GM18907 (cell line): ENCODE results near the gene GNAS.
A peak's percentile ranks its signal among the peaks of the same experiment; 100 is the strongest.

Experiments
- ATAC-seq: cut with Tn5 transposase; IDR thresholded peaks from one replicate; pipeline ENCODE4 v1.9.1; 2021; ENCODE audit warnings: mild to moderate bottlenecking, moderate library complexity; ENCODE audit not compliant: unreplicated experiment

Gene GNAS

DNA sequence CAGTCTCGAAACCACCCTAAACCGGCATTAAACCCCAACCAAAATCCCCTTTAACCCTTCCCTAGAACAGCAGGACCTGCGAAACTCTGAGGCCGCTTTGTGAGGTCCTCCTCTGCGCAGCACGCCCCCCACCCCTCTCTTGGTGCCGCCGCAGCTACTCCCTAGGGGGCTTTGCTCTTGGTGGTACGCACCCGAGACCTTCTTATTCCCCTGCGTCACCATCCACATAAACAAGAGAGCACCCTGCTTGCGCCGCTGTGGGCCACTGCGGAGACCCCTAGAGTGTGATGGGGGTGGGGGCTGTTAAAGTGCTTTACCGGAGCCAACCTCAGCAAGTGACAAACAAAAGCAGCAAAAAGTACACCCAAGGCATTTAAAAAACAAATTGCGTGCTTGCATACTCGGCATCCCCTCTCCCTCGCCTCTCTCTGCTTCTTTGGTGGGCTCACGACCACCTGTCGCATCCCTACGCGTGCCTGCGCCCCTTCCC is 502 bp upstream of the GNAS start:
- ATAC-seq, result no peak

DNA sequence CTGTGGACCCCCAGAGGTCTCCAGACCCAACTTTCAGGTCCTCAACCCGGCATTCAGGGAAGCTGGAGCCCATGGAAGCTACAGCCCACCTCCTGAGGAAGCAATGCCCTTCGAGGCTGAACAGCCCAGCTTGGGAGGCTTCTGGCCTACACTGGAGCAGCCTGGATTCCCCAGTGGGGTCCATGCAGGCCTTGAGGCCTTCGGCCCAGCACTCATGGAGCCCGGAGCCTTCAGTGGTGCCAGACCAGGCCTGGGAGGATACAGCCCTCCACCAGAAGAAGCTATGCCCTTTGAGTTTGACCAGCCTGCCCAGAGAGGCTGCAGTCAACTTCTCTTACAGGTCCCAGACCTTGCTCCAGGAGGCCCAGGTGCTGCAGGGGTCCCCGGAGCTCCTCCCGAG is 950 bp downstream of the GNAS start:
- ATAC-seq, result no peak

DNA sequence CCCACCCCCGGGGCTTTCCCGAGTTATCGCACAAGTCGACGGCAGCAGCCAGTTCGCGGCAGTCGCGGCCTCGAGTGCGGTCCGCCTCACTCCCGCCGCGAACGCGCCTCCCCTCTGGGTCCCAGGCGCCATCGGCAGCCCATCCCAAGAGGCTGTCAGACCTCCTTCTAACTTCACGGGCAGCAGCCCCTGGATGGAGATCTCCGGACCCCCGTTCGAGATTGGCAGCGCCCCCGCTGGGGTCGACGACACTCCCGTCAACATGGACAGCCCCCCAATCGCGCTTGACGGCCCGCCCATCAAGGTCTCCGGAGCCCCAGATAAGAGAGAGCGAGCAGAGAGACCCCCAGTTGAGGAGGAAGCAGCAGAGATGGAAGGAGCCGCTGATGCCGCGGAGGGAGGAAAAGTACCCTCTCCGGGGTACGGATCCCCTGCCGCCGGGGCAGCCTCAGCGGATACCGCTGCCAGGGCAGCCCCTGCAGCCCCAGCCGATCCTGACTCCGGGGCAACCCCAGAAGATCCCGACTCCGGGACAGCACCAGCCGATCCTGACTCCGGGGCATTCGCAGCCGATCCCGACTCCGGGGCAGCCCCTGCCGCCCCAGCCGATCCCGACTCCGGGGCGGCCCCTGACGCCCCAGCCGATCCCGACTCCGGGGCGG is 1.6 kb downstream of the GNAS start:
- no peak for ATAC-seq

DNA sequence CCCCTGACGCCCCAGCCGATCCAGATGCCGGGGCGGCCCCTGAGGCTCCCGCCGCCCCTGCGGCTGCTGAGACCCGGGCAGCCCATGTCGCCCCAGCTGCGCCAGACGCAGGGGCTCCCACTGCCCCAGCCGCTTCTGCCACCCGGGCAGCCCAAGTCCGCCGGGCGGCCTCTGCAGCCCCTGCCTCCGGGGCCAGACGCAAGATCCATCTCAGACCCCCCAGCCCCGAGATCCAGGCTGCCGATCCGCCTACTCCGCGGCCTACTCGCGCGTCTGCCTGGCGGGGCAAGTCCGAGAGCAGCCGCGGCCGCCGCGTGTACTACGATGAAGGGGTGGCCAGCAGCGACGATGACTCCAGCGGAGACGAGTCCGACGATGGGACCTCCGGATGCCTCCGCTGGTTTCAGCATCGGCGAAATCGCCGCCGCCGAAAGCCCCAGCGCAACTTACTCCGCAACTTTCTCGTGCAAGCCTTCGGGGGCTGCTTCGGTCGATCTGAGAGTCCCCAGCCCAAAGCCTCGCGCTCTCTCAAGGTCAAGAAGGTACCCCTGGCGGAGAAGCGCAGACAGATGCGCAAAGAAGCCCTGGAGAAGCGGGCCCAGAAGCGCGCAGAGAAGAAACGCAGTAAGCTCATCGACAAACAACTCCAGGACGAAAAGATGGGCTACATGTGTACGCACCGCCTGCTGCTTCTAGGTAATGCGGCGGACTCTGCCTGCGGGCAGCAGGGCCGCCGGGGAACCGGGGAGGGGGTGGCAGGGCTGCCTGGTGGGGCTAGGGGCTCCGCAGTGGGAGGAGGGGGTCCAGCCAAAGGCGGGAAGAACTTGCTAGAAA is 2.3 kb downstream of the GNAS start:
- ATAC-seq, result no peak

DNA sequence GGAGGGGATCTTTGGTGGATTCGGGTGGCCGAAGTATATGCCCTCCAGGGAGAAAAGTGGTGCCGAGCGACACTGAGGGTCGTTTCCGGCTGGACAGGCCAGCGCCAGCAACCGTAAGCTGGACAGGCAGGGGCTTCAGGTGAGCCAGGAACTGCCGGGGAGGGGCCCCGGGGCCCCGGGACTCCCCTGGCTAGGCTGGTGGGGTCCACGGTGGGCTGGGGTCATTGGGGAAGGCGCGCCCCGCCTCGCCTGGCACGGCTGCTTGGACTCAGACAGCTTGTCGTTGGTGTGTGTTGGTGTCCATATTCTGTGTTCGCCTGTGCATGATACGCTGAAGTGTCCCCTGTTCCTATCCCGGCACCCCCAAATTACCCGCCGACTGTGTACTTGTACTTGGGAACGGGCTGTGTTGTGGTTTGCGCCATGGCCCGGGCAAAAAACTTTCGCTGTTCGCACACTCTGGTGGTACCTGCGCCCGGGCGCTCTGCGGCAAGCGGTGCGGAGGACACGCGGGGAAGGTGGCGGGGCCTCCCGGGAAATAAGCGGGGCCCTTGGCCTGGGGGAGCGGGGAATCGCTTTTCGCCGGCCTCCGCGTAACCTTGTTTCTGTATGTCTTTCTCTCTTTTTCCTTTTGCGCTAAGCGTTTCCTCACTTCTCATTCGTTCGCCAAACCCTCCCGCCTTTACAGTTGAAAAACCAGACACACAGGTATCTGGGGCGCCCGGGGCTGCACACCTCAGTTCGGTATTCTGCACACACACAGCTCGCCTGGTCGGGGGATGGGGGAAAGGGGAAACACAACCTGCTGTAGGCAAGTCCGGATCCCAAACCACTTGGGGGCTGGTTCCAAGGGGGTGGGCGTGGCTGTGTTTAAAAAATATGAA is 3.2 kb downstream of the GNAS start:
- no peak for ATAC-seq

DNA sequence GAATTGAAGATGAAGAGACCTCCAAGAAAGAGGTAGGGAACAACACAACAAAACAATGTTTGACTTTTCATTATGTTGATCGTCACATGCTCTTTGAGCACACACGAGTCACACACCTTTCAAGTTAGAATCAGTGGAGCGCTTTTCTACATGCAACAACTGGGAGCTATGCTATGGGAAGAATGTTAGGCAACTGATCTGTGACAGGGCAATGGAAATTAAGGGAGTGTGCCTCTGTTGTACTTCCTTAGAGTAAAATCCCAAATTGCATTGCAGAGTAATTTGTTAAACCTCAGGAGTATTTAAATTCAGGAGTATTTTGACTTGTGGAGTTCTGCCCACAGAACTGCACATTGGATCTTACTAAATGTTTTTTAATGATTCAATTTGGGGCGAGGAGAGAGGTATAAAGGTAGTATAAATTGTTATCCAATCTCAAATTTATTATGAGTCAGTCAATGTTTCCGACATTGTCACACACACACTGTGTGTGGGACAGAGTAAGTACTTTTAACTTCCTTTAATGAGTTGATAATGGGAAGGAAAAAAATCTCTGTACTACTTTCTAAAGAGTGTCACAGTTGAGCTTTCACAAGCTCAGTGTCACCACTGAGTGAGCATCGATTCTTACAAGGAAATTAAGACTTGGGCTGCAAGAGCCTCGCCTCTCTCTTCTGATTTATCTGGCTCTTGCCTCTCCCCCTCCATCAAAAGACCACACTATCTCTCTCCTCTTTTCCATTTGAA is 10.7 kb downstream of the GNAS start:
- no peak for ATAC-seq

DNA sequence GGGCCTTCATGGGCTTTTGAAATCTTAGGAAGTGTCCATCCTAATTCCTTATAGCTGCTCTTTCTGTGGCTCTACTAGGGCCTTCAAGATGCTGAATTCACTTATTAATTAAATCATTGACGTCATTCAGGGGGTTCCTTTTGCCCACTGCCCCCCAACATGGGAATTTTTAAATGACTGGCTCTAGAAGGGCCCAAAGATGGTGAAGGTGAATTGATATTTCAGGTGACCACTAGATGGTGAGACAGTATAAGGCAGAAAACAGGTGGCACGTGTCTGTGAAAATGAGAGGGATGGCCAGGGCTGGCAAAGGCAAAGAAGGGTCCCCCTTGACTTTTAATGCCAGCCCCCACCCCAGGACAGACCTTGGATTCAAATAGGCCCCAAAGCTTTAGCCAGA is 11.8 kb downstream of the GNAS start:
- ATAC-seq, result no peak

DNA sequence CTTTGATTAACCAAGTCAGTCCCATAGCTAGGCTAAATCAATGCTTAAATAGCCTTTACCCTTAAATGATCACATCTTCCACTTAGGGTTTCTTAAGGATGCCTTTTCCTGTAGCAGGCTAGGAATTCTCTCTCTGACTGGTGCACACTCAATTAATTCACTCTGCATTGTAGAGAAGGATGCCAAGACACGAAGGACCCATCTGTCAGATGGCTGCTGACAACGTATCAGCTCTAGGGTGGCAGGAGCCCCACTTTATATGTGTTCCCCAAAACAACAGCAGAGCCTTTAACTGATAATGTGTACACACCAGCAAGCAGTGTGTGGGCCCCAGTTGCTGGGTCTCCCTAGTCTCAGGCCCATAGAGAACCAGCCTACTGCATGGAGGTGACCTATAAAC is 13.3 kb downstream of the GNAS start:
- ATAC-seq, result no peak

DNA sequence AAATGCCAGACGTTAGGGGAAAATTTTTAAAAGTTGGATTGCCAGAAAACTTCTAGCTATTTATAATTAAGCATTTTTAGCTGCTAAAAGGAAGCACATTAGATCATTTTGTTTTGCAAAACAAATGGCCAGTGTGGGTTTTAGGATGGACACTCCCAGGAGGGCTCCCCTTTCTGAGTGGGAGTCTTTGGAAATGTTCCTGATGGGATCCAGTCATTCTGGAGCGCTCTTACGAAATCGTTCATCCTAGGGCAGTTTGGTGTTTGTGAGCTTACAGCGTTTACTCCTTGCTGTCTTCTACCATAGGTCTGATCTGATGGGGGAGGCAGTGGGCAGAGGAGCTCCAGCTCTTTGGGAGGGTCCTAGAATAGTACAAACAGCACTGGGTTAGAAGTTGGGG is 14.7 kb downstream of the GNAS start:
- ATAC-seq, result no peak

DNA sequence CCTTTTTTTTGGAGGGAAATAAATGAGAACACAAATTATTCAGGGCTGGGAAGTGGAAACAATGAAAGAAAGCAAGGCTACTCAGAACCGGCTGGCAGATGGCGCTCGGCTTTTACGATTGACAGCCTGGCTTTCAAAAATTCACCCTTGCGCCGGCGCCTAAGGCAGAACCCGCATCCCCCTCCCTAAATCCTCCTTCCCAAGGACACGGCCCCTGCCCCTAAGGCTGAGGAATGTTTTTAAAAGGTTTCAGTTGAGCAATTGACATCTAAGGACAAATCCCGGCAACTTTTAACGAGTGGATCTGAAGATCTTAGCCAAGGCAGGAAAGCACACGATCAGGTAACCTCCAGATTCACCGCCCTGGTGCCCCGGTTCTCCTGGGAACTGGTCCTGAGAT is 16.3 kb downstream of the GNAS start:
- ATAC-seq, result no peak

DNA sequence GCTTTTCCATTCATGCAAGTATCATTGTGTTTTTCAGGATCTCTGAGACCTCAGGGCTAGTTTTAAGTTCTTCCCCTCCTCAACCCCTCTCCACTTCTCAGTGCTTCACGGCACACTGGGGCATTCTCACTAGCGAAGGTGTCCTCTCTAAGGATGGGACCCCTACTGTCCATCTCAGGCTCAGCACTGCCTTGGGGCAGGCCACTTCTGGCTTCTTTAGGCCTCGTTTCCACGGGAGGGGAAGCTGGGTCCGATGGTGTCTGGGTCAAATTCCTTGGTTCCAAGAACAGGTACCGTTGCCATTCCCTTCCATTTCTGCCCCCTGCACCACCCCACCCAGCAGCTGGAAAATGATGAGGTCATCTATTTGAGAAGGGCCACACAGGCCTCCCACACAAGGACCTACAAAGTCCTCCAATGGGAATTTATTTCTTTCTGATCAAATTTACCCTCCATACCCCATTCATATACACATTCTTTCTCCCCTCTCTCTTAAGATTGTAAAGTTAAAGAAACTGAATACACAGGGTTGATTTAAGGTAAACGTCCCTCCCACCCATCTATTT is 17.2 kb downstream of the GNAS start:
- ATAC-seq, result no peak

DNA sequence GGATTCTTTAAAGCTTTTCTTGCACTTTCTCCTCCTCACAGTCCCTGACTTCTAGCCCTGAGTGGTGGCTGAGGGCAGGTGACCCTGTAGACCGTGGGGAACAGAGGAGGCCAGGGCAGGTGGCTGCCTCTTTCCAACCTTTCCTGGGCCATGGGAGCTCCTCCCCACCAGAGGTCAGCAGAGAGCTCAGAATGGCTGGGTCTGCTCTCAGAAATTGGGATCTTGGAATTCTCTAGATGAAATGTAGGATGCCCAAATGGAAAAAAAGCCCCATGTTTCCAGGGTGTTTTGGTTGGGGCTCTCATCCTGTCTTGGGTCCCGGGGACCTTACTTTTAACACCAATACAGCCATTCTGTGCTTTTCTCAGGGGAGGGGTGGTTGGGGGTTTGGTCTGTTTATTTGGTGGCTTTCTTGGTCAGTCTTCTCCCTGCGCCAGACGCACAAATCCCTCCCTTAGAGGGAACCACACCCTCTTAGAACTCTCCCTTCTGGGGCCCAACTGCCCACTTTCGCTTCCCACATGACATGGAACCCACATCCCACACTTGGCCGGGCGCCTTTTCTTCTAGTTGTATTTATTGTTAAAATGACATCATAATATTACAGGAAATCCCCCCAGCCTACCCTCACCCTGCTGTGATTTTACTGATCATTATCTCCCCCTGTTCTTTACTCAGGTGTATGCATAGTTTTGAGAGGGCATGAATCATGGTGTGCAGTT is 17.9 kb downstream of the GNAS start:
- ATAC-seq, result peak; percentile 62

DNA sequence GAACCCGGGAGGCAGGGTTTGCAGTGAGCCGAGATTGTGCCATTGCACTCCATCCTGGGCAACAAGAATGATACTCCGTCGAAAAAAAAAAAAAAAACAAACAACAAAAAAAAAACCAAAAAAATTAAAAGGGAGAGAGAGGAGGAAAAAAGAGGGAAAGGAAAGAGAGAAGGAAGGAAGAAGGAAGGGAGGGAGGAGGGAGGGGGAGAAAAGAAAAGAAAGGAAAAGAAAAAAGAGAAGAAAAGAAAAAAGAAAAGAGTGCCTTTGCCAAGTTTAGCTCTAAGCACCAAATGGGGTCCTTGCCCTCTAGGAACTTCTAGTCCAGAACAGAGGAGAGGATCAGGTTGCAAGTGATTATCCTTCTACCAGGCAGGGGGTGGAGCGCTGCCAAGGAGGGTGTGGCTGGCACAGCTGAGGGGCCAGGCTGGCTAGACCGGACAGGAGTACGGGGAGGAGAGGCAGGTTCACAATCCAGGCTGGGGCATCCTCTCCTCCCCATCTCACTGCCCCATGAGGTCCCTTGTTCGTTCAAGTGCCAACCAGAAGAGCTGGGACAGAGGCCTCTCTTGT is 19.1 kb downstream of the GNAS start:
- no peak for ATAC-seq

DNA sequence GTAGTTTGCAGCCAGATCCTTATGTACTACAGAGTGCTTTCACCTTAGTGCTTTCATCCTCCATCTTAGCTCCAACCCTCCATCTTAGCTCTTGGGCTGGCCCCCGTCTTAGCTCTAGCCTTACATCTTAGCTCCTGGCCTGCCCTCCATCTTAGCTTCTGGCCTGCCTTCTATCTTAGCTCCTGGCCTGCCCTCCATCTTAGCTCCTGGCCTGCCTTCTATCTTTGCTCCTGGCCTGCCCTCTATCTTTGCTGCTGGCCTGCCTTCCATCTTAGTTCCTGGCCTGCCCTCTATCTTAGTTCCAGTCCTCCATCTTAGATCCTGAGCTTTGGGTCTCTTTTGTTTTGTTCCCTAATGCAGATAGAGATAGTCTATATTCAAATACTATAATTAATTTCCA is 22.0 kb downstream of the GNAS start:
- ATAC-seq, result no peak

DNA sequence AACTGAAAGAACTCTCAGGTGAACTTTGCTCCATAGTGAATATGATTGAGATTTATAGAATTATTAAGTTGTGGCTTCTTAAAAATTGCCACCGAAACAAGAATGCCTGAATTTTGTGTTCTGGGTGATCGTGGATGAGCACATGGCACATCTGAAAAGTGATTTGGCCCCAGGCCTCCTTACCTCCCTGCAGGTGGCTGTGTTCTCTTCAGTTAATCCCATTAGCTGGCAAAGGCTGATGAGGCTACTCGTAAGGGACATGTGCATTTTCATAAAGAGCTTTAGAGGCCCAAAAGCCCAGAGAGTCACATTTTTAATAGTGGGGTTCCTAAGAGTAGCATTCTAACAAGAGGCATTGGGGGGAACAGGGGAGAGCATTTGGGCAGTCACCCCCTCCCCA is 22.6 kb downstream of the GNAS start:
- no peak for ATAC-seq

DNA sequence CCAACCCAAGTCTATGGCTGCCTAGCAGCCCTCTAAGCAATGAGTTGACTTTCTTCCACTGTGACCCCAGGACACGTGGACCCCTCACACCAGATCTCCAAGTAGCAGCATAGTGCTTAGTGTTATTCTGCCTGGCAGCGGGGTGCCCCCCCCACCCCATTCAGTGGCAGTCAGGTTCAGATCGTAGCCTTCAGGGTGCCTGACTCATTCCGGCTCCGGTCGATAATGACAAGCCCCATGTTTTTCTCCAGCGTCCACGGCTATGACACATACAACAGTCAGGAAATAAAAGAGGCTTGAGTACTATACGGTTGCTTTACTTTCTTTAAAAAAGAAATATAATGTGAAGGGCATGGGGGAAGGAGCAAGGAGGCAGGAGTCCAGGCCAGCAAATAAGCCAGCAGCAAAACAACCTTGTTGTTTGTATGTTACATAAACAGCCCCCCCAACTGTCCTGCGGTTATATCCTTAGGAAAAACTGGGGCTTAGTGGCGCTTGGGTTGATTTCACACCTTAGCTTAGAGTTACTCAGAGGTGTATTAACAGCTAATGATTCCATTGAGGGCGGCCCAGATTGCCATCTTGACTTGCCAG is 23.1 kb downstream of the GNAS start:
- ATAC-seq, result no peak

DNA sequence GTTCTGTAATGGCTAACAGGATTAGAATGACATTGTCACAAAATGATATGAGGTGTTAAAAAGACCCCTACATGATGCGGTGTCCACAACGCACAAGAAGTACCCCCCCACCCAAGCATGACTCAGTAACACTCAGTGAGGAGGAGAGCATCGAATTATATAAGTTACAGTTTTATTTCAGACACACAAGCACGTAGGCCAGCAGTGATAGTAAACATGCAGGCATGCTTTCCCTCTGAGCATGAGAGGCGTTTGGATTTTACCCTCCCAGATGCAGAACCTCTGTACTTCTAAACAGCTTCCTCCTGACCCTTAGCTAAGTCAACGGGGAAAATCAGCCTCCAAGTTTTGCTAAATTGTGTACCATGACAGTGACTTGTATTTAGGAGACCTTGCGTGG is 23.9 kb downstream of the GNAS start:
- no peak for ATAC-seq

DNA sequence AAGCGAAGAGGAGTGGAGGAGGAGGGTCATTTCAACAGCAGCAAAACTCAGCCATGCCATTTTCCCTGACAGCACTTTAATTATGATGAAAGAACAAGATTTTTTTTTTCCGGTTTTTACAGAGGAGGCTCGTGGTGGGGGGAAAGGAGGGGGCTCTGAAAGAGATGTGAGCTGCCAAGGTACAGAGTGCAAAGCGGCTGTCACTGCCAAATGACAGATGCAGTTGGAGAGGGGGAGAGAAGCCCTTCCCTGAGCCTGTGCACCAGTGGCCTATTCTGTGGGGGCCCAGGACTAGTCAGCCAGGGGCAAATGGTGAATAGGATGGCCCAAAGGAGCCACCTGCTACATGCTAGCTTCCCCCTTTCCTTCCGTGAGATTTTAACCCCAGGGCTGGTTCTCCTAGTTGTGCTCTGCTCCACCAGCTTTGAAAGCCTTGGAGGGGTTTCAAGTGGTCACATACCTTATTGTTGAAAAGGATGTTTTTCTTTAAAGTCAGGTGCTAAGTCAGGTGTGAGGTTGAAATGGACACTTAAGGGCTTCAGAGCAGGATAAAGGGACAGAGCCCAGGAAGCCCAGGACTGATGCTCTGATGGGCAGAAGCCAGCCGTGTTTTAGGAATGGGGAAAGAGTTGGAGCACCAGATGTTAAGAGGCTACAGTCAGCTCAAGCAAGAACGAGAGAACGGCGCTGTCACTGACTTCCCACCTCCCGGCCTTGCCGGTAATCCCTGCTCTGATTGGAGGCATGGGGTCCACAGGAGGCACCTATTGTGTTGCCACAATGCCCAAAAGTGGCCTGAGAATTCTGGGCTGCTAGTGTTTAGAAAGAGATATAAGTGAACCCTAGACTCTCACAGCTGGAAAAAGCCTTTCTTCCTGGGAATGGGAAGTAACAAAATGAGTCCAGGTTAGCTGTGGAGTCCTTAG is 24.8 kb downstream of the GNAS start:
- ATAC-seq, result no peak
